ENCODE data around the gene TTC3. TPM values are rescaled to one million over a fixed set of nuclear protein-coding genes. Genes with fewer than 3 reads are reported as not detected.

TTC3 gene
- total and polyA plus RNA-seq, 5 donors from 2014 or later, result 34.3 to 91.0 (median 59.4) TPM

DNA sequence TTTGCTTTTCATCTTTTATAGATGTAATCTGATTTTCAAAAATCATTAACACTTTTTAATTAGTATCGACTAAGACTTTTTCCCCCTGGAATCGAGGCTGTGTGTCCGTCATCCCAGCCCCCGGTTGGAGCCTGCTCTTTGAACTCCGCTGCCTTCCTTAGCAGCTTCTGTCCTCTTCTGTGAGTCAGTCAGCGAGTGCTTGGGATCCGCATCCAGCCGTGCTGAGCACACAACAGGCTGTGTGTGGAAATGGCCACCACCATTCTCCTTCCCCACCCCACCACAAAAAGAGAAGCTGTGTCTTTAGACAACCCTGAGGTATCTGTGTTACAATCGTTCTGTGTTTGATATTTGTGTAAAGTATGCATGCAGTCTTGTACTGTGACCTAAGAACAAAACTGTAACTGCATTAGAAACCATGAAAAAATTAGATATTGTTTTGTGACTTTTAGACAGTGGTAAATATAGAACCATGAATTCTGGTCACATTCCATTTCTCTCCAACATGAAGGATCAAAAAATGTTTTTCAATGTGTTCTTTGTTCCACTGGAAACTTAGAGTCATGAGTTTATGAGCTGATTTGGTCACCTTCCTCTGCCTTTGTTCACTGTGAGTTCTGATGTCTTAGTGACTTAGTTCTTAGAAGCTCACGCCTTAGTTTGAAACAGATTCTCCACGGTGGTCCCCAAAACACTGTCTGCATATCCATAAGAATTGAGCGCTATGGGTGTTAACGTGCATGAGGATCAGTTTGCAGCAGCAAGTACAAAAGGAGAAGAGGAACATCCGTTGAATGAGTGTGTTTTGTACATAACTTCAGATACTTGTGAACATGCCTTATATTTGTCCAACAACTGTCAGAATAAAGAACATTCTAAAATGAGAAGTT is 129.4 kb downstream of the TTC3 start:
- Mint-ChIP-seq H3K36me3 (peaks cover 31% of the 10 kb centered on the region), H3K4me1 (no peaks in the 10 kb centered on the region), H3K27ac (no peak overlapping the region), H3K4me3 (peak overlapping the region in 1 of 4 donors; percentile 38), H3K27me3 (peaks cover 4% of the 10 kb centered on the region), H3K9me3 (peaks cover 0 to 1% (median 0%) of the 10 kb centered on the region in 7 donors)
- Histone ChIP-seq H3K9me3 (ENCODE audit: control insufficient read depth in 2 of 2, low read length in 2 of 2) (no peaks in the 10 kb centered on the region), H3K36me3 (ENCODE audit: control insufficient read depth, insufficient read depth, low read length) (peaks cover 49% of the 10 kb centered on the region), H3K27me3 (ENCODE audit: control insufficient read depth, insufficient read depth, low read length) (no peaks in the 10 kb centered on the region), H3K4me1 (ENCODE audit: control insufficient read depth, insufficient read depth, low read length, poor library complexity, severe bottlenecking) (no peaks in the 10 kb centered on the region), H3K4me3 (ENCODE audit: low read depth, low read length) (no peak overlapping the region), H3K27ac (ENCODE audit: insufficient read depth, low read length, poor library complexity, severe bottlenecking) (no peak overlapping the region)
- DNase-seq (no peak), ATAC-seq (ENCODE audit: low read depth in 2 of 2) (no peak)

DNA sequence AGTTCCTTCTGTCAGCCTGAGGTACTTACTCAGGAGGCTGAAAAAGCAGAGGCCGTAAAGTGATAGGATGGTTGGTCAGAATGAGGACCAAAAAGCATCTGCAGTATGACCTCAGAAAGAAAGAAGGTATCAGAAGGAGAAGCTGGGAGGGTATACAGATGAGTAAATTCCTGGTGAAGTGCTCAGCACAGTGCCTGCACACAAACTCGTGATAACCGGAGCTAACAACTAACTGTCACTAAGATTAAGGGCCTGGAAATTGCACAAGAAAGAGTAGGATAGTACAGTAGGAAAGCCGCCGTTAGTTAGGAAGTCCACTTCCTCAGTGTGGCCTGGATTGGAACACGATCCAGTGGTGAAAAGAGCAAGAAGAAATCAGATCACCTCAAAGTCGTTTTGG is 131.5 kb downstream of the TTC3 start:
- no peaks in the 10 kb centered on the region for H3K9me3 ChIP-seq (ENCODE audit: control insufficient read depth in 2 of 2, low read length in 2 of 2)
- H3K27me3 ChIP-seq (ENCODE audit: control insufficient read depth, insufficient read depth, low read length), result no peaks in the 10 kb centered on the region
- peaks cover 0 to 9% (median 4%) of the 10 kb centered on the region in 4 donors for H3K4me1 Mint-ChIP-seq
- no peaks in the 10 kb centered on the region for H3K4me1 ChIP-seq (ENCODE audit: control insufficient read depth, insufficient read depth, low read length, poor library complexity, severe bottlenecking)
- peak overlapping the region in 1 of 3 donors; percentile 58 for H3K27ac Mint-ChIP-seq
- H3K27me3 Mint-ChIP-seq, result peaks cover 4% of the 10 kb centered on the region
- DNase-seq (no peak), ATAC-seq (ENCODE audit: low read depth in 2 of 2) (no peak)
- peaks cover 17% of the 10 kb centered on the region for H3K36me3 Mint-ChIP-seq
- peaks cover 0 to 1% (median 0%) of the 10 kb centered on the region in 7 donors for H3K9me3 Mint-ChIP-seq
- H3K36me3 ChIP-seq (ENCODE audit: control insufficient read depth, insufficient read depth, low read length), result peaks cover 30% of the 10 kb centered on the region
- no peak overlapping the region for H3K4me3 Mint-ChIP-seq
- no peak overlapping the region for H3K4me3 ChIP-seq (ENCODE audit: low read depth, low read length)
- no peak overlapping the region for H3K27ac ChIP-seq (ENCODE audit: insufficient read depth, low read length, poor library complexity, severe bottlenecking)

DNA sequence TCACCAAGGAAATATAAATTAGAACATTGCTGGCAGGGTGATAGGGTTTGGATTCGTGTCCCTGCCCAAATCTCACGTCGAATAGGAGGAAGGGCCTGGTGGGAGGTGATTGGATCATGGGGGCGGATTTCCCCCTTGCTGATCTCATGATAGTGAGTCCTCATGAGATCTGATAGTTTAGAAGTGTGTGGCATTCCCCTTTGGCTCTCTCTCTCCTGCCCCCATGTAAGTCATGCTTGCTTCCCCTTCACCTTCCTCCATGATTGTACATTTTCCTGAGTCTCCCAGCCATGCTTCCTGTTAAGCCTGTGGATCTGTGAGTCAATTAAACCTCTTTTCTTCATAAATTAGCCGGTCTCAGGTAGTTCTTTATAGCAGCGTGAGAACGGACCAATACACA is 133.4 kb downstream of the TTC3 start:
- Histone ChIP-seq H3K4me1 (ENCODE audit: control insufficient read depth, insufficient read depth, low read length, poor library complexity, severe bottlenecking) (no peaks in the 10 kb centered on the region), H3K4me3 (ENCODE audit: low read depth, low read length) (no peak overlapping the region), H3K27ac (ENCODE audit: insufficient read depth, low read length, poor library complexity, severe bottlenecking) (no peak overlapping the region), H3K27me3 (ENCODE audit: control insufficient read depth, insufficient read depth, low read length) (no peaks in the 10 kb centered on the region), H3K36me3 (ENCODE audit: control insufficient read depth, insufficient read depth, low read length) (peaks cover 12% of the 10 kb centered on the region), H3K9me3 (ENCODE audit: control insufficient read depth in 2 of 2, low read length in 2 of 2) (peaks cover 0 to 3% of the 10 kb centered on the region in 2 experiments)
- peaks cover 9% of the 10 kb centered on the region for H3K36me3 Mint-ChIP-seq
- H3K4me1 Mint-ChIP-seq, result peaks cover 0 to 9% (median 4%) of the 10 kb centered on the region in 4 donors
- ATAC-seq (ENCODE audit: low read depth in 2 of 2) (no peak), DNase-seq (no peak)
- H3K9me3 Mint-ChIP-seq, result peaks cover 0 to 3% (median 0%) of the 10 kb centered on the region in 7 donors
- H3K27me3 Mint-ChIP-seq, result peaks cover 10% of the 10 kb centered on the region
- H3K27ac Mint-ChIP-seq, result no peak overlapping the region
- no peak overlapping the region for H3K4me3 Mint-ChIP-seq

DNA sequence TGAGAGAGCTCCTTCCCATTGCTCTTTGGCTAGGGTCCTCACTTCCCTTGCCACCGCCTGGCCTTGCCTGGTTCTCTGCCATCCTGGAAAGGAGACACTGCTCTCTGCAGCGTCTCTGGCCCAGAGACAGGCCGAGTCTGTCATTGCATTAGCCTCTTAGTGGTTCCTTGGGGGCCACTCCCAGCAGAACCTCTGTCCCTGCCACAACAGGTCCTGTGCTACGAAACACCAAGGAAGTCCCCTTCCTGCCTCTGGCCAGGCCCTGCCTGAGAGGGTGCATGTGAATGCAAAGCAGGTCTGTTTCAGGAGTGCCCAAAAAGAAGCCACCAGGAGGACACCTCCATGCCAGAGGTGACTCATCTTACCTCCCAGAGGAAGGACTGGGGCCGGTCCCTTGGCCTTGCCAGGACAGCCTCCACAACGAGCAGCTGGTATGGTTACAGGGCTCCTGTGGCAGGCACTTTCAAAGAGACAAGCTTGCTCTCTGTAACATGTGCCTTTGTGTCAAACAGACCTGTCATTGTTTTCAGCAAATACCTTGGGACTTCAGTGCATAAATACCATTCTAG is 134.5 kb downstream of the TTC3 start:
- Histone ChIP-seq H3K4me3 (ENCODE audit: low read depth, low read length) (no peak overlapping the region), H3K4me1 (ENCODE audit: control insufficient read depth, insufficient read depth, low read length, poor library complexity, severe bottlenecking) (no peaks in the 10 kb centered on the region), H3K27ac (ENCODE audit: insufficient read depth, low read length, poor library complexity, severe bottlenecking) (no peak overlapping the region), H3K9me3 (ENCODE audit: control insufficient read depth in 2 of 2, low read length in 2 of 2) (peaks cover 0 to 3% of the 10 kb centered on the region in 2 experiments), H3K36me3 (ENCODE audit: control insufficient read depth, insufficient read depth, low read length) (peaks cover 3% of the 10 kb centered on the region), H3K27me3 (ENCODE audit: control insufficient read depth, insufficient read depth, low read length) (no peaks in the 10 kb centered on the region)
- DNase-seq, result peak in 1 of 3 donors; percentile 32
- Mint-ChIP-seq H3K9me3 (peaks cover 0 to 9% (median 1%) of the 10 kb centered on the region in 7 donors), H3K36me3 (no peaks in the 10 kb centered on the region), H3K4me3 (no peak overlapping the region), H3K4me1 (peaks cover 0 to 9% (median 4%) of the 10 kb centered on the region in 4 donors), H3K27ac (no peak overlapping the region), H3K27me3 (peaks cover 10% of the 10 kb centered on the region)
- peak; percentile 26 to 45 for ATAC-seq (ENCODE audit: low read depth in 2 of 2)

DNA sequence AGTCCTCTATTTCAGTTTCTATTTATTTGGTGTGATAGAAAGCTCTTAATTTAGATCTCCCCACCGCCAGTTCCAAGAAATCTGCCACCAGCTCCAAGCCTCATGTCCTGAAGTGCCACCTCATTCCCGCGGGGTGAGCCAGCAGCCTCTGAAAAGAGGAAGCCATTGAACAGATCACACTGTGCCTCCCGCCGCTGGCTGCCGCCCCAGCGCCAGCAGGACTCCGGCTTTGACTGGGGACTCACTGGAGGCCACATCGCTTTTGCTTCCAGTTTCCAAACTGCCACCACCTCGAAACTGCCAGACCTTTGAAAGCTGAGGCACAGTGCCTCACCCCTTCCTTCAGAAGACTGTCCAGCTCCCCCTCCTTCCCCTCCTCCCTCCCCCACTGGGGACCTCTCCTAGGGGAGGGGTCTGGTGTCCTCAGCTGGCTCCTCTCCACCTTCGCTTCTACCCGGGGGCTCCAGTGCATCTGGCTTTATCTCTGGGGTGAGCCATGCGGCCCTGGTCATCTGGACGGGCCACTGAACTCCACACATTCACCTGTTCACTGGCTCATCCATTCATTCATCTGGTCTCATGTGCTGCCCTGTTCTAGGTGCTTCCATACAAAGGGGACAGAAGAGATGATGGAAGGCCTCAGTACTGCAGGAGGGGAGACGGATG is 135.1 kb downstream of the TTC3 start:
- Histone ChIP-seq H3K36me3 (ENCODE audit: control insufficient read depth, insufficient read depth, low read length) (peaks cover under 1% of the 10 kb centered on the region), H3K4me1 (ENCODE audit: control insufficient read depth, insufficient read depth, low read length, poor library complexity, severe bottlenecking) (no peaks in the 10 kb centered on the region), H3K9me3 (ENCODE audit: control insufficient read depth in 2 of 2, low read length in 2 of 2) (peaks cover 0 to 3% of the 10 kb centered on the region in 2 experiments), H3K27ac (ENCODE audit: insufficient read depth, low read length, poor library complexity, severe bottlenecking) (no peak overlapping the region), H3K4me3 (ENCODE audit: low read depth, low read length) (no peak overlapping the region), H3K27me3 (ENCODE audit: control insufficient read depth, insufficient read depth, low read length) (no peaks in the 10 kb centered on the region)
- peak overlapping the region in 1 of 3 donors; percentile 73 for H3K27ac Mint-ChIP-seq
- no peak overlapping the region for H3K4me3 Mint-ChIP-seq
- no peaks in the 10 kb centered on the region for H3K36me3 Mint-ChIP-seq
- H3K9me3 Mint-ChIP-seq, result peaks cover 0 to 9% (median 1%) of the 10 kb centered on the region in 7 donors
- DNase-seq (peak in 1 of 3 donors; percentile 41), ATAC-seq (ENCODE audit: low read depth in 2 of 2) (peak; percentile 18 to 43)
- peaks cover 0 to 9% (median 4%) of the 10 kb centered on the region in 4 donors for H3K4me1 Mint-ChIP-seq
- peaks cover 10% of the 10 kb centered on the region for H3K27me3 Mint-ChIP-seq

DNA sequence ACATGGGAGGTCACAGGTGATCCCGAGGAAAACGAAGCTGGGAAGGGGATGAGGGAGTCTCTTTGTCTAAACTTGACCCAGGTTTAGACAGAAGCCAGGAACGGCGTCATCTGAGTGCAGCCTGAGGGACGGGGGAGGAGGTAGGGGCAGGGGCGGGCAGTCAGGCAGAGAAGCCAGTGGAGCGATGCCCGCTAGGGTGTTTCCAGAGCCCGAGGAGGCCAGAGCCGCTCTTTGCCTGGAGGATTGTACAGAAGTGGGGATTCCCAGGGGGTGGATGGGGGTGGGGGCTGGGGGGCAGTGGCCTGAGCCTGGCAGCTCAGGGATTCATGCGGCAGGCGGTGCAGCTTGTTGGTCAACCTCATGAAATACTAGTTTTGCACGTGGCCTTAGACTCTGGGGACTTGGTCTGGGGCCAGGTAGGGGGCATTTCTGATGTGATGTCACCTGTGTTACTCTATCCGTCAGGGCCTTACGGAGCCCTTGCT is 135.7 kb downstream of the TTC3 start:
- DNase-seq, result no peak
- H3K27ac ChIP-seq (ENCODE audit: insufficient read depth, low read length, poor library complexity, severe bottlenecking), result no peak overlapping the region

DNA sequence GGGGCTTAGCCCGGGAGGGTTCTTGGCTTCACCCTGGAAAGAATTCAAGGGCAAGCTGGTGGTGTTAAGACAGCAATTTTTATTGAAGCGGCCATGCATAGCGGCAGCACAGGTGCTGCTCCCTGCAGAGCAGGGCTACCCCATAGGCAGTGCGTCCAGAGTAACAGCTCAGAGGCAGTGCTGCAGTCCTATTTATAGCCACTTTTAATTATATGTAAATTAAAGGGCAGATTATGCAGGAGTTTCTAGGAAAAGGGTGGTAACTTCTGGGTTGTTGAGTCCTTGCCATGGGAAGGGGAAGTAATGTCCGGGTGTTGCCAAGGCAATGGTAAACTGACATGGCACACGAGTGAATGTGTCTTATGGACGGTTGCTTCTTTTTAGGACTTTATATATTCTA is 137.1 kb downstream of the TTC3 start:
- Histone ChIP-seq H3K36me3 (ENCODE audit: control insufficient read depth, insufficient read depth, low read length) (no peaks in the 10 kb centered on the region), H3K27me3 (ENCODE audit: control insufficient read depth, insufficient read depth, low read length) (no peaks in the 10 kb centered on the region), H3K9me3 (ENCODE audit: control insufficient read depth in 2 of 2, low read length in 2 of 2) (peaks cover 0 to 3% of the 10 kb centered on the region in 2 experiments), H3K4me3 (ENCODE audit: low read depth, low read length) (no peak overlapping the region), H3K4me1 (ENCODE audit: control insufficient read depth, insufficient read depth, low read length, poor library complexity, severe bottlenecking) (no peaks in the 10 kb centered on the region), H3K27ac (ENCODE audit: insufficient read depth, low read length, poor library complexity, severe bottlenecking) (no peak overlapping the region)
- ATAC-seq (ENCODE audit: low read depth in 2 of 2) (no peak), DNase-seq (no peak)
- H3K27ac Mint-ChIP-seq, result no peak overlapping the region
- peaks cover 0 to 9% (median 0%) of the 10 kb centered on the region in 7 donors for H3K9me3 Mint-ChIP-seq
- H3K27me3 Mint-ChIP-seq, result peaks cover 10% of the 10 kb centered on the region
- no peak overlapping the region for H3K4me3 Mint-ChIP-seq
- no peaks in the 10 kb centered on the region for H3K36me3 Mint-ChIP-seq
- peaks cover 0 to 9% (median 4%) of the 10 kb centered on the region in 4 donors for H3K4me1 Mint-ChIP-seq

More for the DNA sequence above, 135.7 kb downstream of the TTC3 start:
- no peak overlapping the region for H3K4me3 ChIP-seq (ENCODE audit: low read depth, low read length)
- peaks cover 0 to 3% of the 10 kb centered on the region in 2 experiments for H3K9me3 ChIP-seq (ENCODE audit: control insufficient read depth in 2 of 2, low read length in 2 of 2)
- Mint-ChIP-seq H3K27ac (peak overlapping the region in 1 of 3 donors; percentile 73), H3K4me1 (peaks cover 0 to 9% (median 4%) of the 10 kb centered on the region in 4 donors), H3K4me3 (no peak overlapping the region), H3K9me3 (peaks cover 0 to 9% (median 1%) of the 10 kb centered on the region in 7 donors), H3K36me3 (no peaks in the 10 kb centered on the region), H3K27me3 (peaks cover 10% of the 10 kb centered on the region)
- no peaks in the 10 kb centered on the region for H3K27me3 ChIP-seq (ENCODE audit: control insufficient read depth, insufficient read depth, low read length)
- no peaks in the 10 kb centered on the region for H3K4me1 ChIP-seq (ENCODE audit: control insufficient read depth, insufficient read depth, low read length, poor library complexity, severe bottlenecking)
- no peaks in the 10 kb centered on the region for H3K36me3 ChIP-seq (ENCODE audit: control insufficient read depth, insufficient read depth, low read length)
- no peak for ATAC-seq (ENCODE audit: low read depth in 2 of 2)
